Colon (tissue), 2 donors: Measurements from ENCODE around the gene AARS1.
"Not testable (repeated sequence)": the region's sequence is repeated elsewhere in the genome, so short reads cannot be mapped to it uniquely, and the experiment has no call there.

Experiments
- FAIRE-seq: peaks from 2 replicates; lab custom pipeline; 2012; peaks lifted over from hg19 to GRCh38; lab: Jason Lieb, UNC
- donor health status: control.
- donor health status: control.

AARS1 gene

GRCh38 chr16:70270176-70270575 lies 19.1 kb downstream of the AARS1 start:
- no peak for FAIRE-seq

GRCh38 chr16:70269471-70269870 lies 19.8 kb downstream of the AARS1 start:
- FAIRE-seq = no peak

GRCh38 chr16:70267922-70268321 lies 21.4 kb downstream of the AARS1 start:
- not testable (repeated sequence) for FAIRE-seq

DNA sequence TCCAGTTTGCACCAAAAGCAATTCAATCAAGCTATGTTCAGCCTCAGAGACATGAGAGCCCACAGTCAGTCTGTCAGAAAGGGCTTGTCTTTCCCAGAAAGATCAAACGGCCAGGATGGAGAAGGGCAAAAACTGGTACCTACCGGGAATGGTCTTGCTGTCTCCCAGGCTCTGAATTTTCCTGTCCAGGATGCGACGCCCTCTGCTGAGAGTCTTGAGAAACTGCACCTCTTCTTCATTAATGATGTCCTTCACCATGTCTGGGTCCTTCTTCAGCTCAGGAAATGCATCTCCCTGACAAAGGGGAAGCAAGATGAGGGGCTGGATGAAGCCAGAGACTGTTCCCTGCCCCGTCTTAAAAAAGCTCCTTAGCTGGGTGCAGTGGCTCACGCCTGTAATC lies 21.8 kb downstream of the AARS1 start:
- FAIRE-seq = no peak

DNA sequence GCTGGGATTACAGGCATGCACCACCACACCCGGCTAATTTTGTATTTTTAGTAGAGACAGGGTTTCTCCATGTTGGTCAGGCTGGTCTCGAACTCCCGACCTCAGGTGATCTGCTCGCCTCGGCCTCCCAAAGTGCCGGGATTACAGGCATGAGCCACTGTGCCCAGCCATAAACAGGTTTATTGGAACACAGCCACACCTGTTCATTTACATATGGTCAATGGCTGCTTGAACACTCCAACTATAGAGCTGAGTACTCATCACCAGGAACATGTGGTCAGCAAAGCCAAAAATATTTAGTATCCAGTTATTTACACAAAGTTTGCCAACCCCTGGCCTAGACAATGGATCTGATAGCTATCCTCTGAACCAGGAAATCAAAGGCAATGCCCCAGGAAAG lies 29.4 kb downstream of the AARS1 start:
- not testable (repeated sequence) for FAIRE-seq

DNA sequence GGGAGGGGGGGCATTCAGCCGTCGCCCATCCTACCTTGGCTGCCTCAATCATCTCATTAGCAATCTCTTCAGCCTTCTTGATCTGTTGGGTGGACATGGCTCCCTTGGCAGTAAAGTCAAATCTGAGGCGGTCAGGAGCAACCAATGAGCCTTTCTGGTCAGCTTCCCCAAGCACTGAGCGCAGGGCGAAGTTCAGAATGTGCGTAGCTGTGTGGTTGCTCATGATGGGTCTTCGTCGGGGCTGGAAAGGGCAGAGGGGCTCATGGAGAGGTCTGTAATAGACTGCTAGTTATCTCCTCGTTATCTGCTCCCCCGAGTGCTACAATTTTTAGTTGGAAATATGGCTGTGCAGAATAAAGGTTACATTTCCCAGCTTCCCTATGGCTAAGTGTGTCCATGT lies 30.4 kb downstream of the AARS1 start:
- FAIRE-seq = no peak

DNA sequence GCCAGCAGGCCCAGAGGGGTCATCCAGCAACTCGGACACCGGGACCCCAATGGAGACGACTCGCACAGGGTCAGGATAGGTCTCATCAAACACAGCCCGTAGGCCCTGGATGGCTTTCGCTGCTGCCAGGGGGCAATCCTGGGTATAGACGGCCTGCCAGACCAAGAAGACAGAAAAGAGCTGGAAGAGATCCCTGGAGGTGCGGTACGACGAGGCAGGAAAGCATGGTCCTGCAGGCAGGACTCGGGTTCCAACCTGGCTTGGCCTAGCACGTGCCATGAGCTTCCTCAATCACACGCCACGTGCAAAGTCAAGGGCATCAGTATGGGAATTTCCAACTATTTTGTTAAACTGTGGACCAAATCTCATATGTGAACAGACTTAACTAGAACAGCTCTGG lies 31.2 kb downstream of the AARS1 start:
- no peak for FAIRE-seq

DNA sequence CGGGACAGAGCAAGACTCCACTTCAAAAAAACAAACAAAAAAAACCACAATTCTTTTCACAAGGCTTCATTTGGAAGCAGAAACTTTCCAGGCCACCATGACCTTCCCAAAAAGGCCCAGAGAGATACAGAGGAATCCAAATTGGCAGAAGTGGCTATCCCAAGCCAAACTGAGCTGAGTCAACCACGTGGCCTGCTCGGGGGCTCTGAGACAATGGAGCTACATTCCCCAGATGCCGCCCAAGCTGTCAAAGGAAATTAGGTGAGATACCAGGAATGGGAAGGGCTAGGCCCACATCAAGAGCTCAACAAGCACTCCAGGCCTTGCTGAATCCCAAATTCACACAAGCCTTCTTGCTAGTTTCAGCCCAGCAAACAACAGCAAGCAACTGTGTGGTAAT lies 31.9 kb downstream of the AARS1 start:
- FAIRE-seq = no peak

DNA sequence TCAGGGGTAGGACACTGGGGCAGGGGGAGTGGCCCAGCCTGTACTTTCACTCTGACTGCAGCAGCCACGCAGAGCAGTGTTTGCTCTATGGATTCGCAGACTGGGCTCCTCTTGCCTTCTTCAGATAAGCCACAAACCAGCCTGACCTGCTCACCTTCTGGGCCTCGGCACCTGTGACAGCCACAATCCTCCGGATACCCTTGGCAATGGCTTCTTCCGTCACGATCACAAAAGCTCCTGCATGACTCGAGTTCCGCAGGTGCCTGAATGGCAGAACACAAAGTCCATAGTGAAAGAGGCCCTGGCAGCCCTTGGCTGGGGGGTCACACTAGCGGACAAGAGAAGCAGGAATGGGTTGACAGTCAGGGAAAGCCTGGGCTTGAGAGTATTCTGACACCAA lies 33.7 kb downstream of the AARS1 start:
- FAIRE-seq = no peak

DNA sequence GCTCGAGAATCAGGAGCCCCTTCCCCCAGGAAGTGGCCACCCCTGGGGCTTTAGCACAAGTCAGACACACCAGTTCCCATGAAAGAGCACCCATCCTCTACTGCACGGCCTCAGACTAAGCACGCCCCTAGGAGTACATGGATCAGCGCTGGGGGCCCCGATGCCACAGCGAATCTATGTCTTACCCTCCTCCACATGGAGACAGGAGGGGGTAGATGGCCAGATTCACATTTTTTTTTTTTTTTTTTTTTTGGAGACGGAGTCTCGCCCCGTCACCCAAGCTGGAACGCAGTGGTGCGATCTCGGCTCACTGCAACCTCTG lies 34.4 kb downstream of the AARS1 start:
- no peak for FAIRE-seq

DNA sequence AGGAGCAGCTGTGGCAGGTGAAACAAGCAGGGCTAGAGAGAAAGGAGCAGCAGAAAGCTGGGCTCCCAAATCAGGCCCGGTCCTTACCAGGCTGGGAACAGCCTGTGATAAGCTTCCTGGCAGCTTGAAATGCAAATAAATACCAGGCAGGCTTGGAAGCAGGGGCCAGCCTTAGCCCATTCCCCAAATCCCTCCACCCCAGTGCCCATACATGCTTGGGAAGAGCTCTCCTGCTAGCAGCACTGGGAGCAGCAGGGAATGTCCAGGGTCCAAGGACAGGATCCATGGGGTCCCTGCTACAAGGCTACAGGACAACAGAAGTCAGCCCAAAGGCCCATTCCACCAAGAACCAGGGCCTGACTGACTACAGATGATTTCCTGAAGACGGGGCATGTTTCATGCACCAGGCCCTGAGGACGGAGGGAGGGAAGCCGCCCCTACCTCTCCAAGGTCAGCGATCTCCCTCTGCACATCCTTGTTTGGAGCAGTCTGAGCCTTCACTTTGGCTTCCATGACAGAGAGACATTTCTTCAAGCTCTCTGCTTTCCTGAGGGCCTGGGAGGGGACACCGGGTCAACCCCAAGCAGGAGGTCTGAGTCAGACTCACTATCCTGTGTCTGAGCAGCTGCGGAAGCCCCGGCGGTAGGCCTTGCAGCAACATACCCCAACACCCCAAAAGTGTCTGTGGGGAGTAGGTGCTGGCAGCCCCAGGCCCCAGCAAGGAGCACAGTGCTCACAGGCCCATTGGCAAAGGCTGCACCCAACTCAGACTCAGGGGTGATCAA lies 34.9 kb downstream of the AARS1 start:
- FAIRE-seq = no peak

DNA sequence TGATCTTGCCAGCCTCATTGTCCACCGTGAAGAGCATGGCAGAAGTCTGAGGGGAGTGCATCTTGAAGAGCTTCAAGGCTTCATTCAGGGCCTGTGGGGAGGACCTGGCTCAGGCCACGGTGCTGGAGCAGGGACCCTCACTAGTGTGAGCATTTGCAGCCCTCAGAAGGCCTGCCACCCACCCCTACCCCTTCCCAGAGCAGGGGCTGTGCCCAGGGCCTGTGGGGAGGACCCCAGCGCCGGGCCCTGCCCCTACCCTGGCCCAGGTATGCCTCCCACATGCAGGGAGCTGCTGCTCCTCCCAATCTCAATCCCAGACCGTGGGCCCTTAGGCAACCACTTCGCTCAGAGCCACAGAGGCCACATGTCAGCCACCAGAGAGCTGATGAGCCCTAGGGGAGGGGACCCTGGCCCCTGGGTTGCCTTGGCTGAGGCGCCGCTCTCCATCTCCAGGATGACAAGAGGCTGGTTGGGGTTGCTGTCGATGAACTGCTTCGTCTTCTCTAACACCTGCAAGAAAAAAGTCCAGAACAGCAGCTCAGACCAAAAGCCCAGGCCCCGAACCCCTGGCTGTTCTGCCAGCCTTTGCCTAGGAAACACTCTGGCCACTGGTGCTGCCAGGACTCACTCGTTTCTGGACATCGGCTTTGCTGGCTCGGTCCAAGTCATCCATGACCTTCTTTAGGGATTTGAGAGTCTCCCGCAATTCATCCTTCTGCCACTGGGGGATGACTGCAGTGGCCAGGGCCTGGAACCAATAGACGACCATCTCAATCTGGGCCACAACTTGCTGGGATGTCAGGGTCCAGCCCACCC lies 35.8 kb downstream of the AARS1 start:
- no peak for FAIRE-seq

GRCh38 chr16:70252355-70252988 lies 36.8 kb downstream of the AARS1 start:
- no peak for FAIRE-seq

DNA sequence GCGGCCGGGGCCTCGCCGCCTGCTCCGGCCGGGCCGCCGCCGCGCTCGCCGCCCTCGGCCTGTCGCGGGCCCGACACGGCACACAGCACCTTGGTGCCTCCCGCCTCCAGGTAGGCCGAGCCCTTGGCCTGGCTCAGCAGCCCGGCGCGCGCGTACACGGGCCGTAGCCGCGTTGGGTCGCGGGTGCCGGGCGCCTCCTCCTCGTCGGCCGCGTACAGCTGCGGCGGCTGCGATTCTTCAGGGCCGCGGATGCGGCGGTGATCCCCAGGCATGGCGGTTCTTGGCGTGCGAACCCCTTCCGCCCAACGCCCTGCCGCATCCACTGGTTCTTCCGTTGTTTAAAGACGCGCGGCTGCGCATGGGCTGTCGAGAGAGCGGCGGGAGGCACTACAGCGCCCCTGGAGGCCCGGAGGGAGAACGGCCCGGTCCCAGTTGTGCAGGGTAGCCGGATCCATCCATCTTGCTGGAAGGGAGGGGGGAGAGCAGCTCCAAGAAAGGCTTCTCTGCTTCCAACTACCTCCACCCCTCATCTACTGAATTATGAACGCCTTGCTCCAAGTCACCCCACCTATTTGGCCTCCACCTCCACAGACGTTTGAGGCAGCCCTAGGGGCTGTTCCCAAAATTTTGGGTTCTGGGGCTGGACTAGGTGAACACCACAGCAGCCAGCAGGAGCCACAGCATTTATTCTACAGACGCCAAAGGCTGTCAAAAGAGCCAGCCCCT lies 37.5 kb downstream of the AARS1 start, which contains the start of gene EXOSC6:
Gene EXOSC6, minus strand, starts transcription at position 312 of the 726 bp plus-strand sequence. Its CDS starts 40 bp downstream, at position 272.
- no peak for FAIRE-seq

GRCh38 chr16:70250748-70251628 lies 38.3 kb downstream of the AARS1 start:
- no peak for FAIRE-seq

- FAIRE-seq = not testable (repeated sequence)
Observed at GRCh38 chr16:70249697-70250096, 39.6 kb downstream of the AARS1 start.

- not testable (repeated sequence) for FAIRE-seq
Observed at GRCh38 chr16:70238773-70239172, 50.5 kb downstream of the AARS1 start.

- FAIRE-seq = not testable (repeated sequence)
Observed at GRCh38 chr16:70231831-70232230, 57.5 kb downstream of the AARS1 start.

- not testable (repeated sequence) for FAIRE-seq
Observed at GRCh38 chr16:70226024-70226423, 63.3 kb downstream of the AARS1 start.

- not testable (repeated sequence) for FAIRE-seq
Observed at GRCh38 chr16:70225430-70225829, 63.9 kb downstream of the AARS1 start.

GRCh38 chr16:70224645-70225044 lies 64.7 kb downstream of the AARS1 start:
- FAIRE-seq = not testable (repeated sequence)
